Measurements from ENCODE around the gene ZDHHC21.
A peak's percentile ranks its signal among the peaks of the same experiment; 100 is the strongest.

Gene ZDHHC21, protein sequence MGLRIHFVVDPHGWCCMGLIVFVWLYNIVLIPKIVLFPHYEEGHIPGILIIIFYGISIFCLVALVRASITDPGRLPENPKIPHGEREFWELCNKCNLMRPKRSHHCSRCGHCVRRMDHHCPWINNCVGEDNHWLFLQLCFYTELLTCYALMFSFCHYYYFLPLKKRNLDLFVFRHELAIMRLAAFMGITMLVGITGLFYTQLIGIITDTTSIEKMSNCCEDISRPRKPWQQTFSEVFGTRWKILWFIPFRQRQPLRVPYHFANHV
- total RNA-seq, result 17.3 to 97.8 (median 56.0) reads per million in 17 experiments

DNA sequence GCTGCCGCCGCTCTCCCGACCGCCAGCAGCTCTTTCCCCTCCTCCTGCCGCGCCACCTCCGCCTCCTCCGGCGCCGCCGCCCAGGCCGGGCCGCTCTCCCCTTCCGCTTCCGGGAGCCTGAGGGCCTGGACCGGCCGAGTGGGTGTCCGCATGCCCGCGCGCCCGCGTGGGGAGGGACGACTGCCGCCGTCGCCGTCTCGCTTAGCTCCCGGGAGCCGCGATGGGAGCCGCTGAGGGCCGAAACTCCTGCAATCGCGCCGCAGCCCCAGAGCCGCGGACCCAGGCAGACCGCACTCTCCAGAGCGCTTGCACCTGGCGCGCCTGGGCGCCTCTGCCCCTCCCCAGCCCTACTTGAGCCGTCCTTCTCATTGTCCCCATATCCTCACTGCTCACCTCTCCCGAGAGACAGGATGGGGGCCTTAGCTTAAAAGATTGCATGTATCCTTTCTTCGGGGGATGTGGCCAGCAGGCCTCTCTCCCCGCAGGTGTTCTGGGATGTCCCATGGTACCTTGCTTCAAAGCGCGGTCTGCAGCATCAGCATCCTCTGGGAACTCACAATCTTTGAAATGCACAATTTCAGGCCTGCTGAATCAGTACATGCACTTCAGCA is at the start of gene ZDHHC21:
ZDHHC21 (minus strand) TSS at position 182 of the 611 bp plus-strand sequence. CDS start 19,092 bp downstream, outside the sequence.
- DNase-seq, result peak; percentile 82 to 94 (median 88)

DNA sequence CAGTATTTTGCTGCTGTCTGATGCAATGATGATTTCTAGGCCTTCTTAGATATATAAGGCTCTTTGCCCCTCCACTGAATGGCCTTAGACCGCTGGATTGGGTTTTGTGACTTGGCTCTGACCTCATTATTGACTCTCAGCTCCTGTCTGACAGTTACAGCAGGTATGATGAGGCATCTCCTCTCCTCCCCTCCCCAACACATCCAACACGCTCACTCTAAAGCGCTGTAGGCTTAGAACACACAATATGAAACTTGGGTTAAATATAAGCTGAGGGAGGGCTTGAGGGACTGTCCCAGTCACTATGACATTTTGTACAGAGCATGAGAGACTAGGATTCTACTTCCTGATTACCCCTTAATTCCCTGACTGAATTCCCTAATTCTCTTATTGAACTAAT is 48.1 kb upstream of the ZDHHC21 start:
- DNase-seq, result no peak

DNA sequence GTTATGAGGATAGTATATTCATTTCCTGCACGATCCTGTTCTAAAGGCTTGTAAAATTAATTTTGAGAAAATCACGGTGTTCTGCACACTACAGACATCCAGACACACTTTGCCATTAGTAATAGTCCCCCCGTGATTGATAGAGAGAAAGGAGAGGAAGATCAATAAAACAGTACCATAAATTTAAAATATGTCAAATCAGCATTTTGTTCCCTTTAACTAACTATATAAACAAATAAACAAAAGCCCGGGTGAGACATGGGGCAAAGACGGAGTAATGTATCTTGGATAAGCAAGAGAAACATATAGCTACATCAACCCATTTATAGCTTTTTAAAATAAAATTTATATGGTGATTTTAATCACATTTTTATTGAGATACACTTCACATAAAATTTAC is 39.9 kb upstream of the ZDHHC21 start:
- DNase-seq, result no peak

DNA sequence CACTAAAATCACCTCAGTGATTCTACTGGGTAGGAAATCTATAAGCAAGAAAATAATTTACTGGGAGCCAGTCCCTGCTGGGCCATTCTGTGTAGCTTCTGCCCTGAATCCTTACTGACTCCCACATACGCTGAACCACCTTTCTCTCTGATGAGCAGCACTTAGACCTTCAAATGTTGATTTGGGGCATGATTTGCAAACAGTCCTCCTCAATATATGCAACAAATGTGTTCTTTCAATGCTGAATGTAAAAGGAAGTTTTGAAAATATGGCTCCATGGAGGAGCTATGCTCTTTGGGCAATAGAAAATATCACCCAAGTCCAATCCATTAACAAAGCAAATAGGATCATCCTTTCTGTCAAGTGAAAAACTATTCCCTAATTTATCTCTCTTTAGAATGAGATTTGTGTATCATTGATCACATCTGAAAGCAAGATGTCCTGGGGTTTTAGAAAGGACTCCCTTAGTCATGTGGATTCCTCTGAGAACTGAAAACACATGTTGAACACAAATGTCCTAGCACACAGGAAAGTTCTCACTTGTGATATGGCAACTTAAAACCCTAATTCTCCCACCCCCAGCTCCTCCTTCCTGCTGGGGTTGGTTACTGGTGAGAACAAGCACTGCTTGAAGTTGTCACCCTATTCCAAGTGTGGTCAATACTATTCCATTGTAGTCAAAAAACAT is 38.2 kb upstream of the ZDHHC21 start:
- no peak for DNase-seq

DNA sequence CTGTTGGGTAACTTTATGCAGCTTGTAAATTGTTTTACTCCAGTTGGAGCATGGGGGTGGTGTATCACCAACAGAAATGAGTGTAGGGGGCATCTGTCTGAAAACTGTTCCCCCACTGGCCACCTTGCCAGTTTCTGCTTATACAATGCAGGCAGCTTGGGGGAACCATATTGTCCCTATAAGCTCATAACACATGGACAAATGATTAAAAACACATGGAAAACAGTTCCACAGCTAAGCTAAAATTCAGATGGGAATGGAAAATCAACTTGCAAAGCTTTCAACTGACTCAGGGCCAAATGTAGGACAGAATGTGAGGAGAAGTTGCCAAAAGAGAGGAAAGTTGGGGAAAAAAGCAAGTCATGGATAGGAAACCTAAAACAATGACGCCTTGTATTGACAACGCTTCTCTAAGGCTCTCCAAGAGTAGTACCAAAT is 37.2 kb upstream of the ZDHHC21 start:
- DNase-seq, result no peak

DNA sequence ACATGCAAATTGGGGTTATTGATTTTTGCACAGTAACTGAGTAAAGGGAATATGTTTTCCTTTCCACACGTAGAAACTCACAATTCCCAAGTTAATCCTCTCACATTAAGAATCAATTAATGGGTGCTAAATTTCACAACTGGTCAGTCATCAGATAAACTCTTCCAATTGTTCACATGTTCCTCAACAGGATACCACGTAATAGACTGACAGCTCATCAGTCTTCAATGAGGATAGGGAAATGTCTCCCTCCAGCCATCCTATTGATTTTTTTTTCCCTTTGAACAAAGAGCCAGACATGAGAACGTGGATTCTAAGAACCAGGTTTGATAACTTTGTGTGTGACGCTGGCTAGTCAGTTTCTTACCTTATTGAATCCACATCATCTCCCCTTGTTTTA is 30.1 kb upstream of the ZDHHC21 start:
- DNase-seq, result no peak

DNA sequence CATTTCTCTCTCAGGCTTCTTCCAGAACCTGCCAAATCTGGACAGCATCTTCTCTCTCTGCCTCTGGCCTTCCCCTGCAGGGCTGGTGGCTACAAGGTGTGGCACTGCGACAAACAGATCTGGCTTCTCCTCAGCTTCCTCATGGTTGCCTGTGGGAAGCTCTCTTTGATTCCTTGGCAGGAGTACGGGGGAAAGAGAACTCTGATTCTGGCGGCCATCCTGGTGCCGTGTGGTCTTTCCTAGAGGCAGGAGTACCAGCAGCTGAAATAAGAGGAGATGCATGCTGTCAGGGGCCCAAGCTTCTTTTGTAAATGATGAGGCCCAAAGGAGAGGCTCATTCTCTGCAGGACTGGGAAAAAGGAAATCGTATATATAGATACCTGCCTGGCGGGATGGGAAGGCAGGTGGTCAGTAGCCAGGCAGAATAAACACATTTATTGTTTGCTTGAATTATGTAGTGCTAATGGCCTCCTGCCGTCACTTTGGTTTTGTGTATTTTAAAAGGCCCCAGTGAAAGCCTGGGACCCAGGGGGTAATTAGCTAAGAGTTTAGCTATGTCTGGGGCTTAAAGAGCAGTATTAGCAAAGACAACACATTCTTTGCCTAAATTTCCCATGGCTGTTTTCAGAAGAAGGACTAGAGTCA is 29.3 kb upstream of the ZDHHC21 start, which contains the start of gene CER1:
CER1 (minus strand) TSS at position 343 of the 645 bp plus-strand sequence; CDS start at position 282, 61 bp downstream.
- DNase-seq, result no peak

DNA sequence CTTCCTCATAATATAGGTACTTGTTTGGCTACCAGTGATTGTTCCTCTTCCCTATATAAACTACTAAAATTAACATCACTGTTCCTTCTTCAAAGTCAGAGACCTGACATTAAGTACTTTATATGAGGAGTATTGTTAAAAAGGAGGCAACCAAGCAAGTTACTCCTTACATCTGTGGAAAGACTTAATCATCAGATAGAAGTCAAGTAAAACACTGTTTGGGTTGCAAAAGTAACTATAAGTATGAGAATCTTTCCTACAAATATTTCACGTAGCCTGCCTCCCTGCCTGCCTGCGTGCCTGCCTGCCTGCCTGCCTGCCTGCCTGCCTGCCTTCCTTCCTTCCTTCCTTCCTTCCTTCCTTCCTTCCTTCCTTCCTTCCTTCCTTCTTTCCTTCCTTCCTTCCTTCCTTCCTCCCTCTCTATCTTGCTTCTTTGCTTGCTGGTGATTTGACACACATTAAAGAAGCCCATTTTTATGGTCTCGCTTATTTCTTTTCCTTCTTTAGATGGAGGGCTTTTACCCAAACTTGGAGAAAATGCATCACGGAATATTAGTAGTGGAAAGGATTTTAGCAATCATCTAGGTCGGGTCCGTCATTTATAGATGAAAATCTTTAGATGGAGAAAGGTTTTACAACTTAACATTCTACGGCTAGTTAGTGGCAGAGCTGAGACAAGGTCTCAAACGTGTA is 26.1 kb upstream of the ZDHHC21 start:
- no peak for DNase-seq

DNA sequence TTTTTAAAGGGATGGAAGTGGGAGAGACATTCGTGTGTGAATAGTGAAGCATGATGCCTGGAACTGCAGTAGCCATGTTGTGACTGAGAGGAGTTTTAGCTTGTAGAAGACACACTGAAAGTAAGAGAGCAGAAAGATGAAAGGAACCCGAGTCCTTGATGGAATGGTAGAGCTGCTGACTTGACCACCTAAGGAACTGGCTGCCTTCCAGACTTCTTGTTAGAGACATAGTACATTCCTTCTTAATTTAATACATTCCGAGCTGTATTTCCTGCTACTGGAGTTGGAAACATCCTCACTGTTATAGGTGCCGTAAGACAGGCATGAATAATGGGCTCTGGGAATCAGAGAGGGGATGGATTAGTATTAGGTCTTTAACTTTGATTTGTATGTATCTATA is 21.9 kb upstream of the ZDHHC21 start:
- no peak for DNase-seq

DNA sequence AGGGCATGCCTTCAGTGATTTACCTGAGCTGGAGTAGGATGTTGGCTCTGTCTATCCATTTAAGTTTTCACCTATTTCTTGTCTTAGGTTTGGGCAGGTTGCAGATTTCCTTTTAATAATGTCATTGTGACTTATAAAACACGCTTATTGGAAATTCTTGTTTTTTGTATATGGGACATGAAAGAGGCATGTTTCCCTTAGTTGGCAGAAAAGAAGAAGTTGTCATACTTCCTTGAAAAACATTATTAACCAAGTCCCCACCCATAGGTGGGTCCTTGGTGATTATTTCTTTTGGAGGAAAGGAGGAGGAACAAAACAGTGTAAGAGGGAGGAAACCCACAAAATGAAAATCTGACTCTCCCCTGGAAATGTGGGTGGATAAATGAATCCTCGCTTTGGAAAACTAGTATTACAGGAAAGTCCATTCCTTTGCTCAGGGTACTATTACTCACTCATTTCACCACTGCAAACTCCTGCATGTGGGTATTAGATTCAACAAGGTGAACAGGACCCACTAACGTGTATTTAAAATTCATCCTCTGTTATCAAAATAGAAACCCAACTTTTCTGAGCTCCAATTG is 20.0 kb upstream of the ZDHHC21 start:
- DNase-seq, result no peak

DNA sequence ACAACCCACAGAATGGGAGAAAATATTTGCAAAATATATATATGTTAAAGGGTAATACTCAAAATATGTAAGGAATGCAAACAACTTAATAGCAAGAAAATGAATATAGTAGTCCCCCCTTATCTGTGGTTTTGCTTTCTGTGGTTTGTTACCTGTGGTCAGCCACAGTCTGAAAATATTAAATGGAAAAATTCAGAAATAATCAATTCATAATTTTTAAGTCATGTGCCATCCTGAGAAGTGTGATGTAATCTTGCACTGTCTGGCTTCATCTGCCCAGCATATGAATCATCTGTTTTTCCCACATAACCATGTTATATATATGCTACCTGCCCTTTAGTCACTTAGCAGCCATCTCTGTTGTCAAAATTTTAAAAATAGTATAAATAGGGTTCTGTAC is 17.6 kb upstream of the ZDHHC21 start:
- DNase-seq, result no peak

DNA sequence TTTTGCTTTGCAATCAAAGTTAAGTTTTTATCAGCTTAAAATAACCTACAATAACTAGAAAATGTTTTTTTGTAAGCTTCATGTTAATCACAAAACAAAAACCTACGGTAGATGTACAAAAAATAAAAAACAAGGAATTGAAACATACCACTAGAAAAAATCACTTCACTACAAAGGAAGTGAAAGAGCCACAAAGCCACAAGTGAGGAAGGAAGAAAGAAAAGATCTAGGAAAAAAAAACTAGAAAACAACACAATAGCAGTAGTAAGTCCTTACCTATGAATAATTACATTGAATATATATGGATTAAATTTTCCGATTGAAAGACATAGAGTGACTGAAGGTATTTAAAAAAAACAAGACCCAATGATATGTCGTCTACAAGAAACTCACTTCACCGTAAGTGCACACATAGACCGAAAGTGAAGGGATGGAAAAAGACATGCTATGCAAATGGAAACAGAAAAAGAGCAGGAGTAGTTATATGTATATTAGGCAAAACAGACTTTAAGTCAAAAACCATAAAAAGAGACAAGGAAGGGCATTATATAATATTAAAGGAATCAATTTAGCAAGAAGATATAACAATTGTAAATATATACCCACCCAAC is 13.4 kb upstream of the ZDHHC21 start:
- peak in 1 of 4 experiments; percentile 27 for DNase-seq

DNA sequence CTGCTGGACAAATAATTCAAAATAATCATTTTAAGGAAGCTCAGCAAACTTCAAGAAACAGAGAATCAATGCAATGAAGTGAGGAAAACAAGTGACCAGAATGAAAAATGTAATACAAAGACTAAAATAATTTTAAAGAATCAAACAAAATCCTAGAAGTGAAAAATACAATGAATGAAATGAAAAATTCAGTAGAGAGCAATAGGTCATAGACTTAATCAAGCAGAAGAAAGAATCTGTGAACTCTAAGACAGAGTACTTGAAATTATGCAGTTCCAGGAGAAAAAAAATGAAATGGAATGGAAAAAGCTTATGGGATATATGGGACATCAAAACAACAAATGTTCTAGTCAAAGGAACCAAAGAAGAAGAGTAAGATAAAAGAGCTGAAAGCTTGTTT is 11.8 kb upstream of the ZDHHC21 start:
- no peak for DNase-seq

DNA sequence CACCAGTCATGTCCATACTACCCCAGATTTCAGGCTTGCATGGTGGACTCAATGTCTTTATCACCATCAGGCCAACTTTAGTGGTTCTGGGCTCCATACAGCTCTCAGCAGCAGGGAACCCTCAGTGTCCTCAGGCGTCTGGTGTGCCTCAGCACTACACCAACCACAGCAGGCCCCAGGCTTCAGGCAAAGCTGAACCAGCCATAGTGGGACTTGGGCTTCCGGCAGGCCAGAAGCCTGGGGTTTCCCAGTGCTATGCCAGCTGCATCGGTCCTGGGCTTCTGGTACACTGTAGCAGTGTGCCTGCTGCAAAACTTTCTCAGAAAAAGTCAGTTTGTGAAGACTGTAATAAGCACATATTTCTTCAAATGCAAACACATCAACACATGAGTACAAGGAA is 11.0 kb upstream of the ZDHHC21 start:
- DNase-seq, result no peak

DNA sequence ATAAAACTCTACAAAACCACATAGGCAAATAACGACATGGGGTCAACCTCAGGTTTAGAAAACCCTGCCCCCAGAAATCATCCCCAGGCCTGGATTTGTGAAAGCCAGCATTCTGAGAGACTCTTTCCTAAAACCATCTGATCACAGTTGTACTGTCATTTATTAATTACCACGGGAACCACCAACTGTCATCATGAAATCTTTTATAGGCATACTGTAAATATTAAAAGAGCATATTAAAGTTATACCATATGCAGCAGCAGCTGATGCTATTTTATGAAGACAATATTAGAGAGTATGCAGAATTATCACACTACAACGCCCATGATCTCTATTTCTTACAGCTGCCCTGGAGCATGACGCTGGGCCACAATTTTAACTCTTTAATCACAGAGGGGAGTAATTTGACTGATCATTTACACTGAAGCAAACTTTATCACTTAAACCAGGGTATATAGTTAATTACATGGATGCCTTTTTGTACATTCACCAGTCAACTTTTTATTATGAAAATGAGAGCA is 9.0 kb upstream of the ZDHHC21 start:
- no peak for DNase-seq

DNA sequence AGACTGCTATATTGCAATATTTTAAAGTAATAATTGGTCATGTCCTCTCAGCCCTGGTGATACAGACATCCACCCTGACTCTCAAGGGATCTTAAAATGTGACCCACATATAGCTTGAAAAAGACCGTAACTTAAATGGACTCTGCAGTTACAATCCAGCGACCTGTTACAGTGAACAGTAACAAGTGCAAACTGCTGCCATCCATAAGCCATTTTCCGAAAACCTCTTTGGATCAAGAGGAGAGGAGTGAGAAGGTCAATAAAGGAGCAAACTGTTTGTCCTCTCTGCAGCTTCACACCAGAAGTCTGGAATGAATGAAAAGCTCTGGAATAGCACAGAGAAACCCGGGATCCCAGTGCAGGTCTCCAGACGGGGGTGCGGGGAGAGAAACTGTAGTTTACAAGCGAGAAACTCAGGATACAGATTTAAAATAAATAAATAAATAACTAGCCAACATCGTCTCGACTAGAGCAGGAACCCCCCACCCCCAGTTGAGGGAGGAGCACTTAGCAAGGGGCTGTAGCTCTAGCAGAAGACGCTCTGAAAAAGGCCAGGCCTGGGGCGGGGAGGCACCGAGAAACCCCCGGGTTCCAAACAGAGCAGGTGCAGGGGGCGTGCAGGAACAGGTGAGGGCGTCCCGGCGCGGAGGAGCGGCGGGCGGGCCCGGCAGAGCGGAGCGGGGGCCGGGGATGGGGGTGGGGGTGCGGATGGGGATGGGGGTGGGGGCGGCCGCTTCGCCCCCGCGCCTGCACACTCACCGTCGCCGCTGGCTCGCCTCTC is 572 bp downstream of the ZDHHC21 start:
- DNase-seq, result peak in 3 of 4 experiments; percentile 18 to 43 (median 23)

DNA sequence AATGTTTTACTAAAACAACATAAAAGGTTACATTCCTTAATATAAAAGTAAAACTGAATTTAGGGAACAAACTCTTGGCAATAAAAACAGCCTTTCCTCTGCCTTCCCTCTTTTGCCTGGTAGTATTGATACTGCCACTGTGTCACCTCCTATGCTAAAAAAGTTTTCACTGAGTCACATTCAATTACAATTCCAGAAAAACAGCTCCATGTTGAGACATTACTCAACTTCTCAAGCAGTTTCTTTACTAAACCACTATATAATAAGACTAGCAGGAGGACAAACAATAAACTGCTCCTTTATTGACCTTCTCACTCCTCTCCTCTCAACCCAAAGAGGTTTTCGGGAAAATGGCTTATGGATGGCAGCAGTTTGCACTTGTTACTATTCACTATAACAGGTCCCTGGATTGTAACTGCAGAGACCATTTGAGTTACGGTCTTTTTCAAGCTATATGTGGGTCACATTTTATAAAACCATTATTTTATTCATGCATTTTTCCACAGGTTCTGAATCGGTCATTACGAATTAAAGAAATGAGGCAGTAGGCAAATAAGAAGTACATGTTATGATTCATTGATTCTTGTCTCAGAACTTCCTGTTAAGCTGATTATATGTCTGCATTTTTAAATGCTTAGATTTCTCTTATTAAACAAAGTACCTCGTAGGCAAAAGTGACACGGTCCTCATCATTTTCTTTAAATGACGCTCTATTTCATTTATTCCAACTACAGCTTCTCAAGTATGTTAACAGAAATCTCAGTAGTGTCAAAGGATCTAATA is 2.1 kb downstream of the ZDHHC21 start:
- DNase-seq, result peak in 3 of 4 experiments; percentile 4 to 18 (median 11)

DNA sequence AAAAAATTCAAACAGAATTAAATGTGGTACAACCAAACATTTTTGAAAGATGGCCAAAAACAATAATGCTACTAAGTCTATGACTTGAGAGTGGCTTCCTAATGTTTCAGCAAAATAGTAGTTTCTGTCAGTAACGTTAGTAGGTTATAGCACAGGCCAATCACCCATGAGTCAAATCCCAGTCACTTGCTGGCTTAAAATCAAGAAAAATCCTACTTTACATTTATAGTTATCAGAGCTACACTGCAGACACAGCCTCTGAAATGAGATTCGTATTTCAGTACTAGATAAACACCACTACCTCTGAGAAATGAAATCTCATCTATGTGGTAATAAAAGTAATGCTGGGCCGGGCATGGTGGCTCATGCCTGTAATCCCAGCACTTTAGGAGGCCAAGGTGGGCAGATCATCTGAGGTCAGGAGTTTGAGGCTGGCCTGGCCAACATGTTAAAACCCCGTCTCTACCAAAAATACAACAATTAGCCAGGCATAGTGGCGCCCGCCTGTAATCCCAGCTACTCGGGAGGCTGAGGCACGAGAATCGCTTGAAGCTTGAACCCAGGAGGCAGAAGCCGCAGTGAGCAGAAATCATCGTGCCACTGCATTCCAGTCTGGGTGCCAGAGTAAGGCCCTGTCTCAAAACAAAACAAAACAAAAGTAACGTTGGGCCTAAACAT is 6.1 kb downstream of the ZDHHC21 start:
- DNase-seq, result no peak

DNA sequence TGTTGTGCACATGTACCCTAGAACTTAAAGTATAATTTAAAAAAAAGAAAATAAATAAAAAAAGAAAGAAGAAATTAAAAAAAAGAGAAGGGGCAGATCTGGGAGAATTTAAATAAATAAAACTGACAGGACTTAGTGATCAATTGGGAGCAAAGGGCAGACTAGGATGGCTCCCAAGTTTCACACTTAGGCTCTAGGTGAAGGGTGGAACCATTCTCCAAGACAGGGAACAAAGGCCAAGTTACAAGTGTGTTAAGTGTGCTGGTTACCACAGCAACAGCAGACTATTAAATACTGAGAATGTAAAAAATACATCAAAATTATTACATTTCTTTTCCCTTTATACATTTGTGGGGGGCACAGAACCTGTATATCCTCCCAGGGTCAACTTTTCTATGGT is 7.1 kb downstream of the ZDHHC21 start:
- no peak for DNase-seq
